ENCODE data around the gene CEP43. TPM values are rescaled to one million over a fixed set of nuclear protein-coding genes. Genes with fewer than 3 reads are reported as not detected.

Gene CEP43
- total and polyA plus RNA-seq, 2 experiments from 2014 or later, result 20.5 to 28.1 TPM

GRCh38 chr6:166958926-166959861 is 40.0 kb upstream of the CEP43 start:
- no peaks in the 10 kb centered on the region for H3K36me3 ChIP-seq (replicated peaks; ENCODE audit: insufficient read depth, low read depth)
- no peak for TF ChIP-seq EZH2 (IDR thresholded peaks at IDR 0.05; ENCODE audit: borderline replicate concordance)
- TF ChIP-seq CTCF (IDR thresholded peaks at IDR 0.05; ENCODE audit: poor library complexity), result no peak
- TF ChIP-seq EZH2phosphoT487 (IDR thresholded peaks at IDR 0.05; ENCODE audit: low read depth, severe bottlenecking, unreplicated experiment), result no peak
- H3K27me3 ChIP-seq, result no peaks in the 10 kb centered on the region
- no peaks in the 10 kb centered on the region for H3K9me3 ChIP-seq (ENCODE audit: low read depth)
- no peak for DNase-seq (ENCODE audit: low spot score)
- 80% methylated on average over 13 of the region's 13 CpGs for WGBS (ENCODE audit: low lambda C conversion rate, missing lambda C conversion rate)
- H3K4me2 ChIP-seq, result no peak overlapping the region
- no peak overlapping the region for H3K4me3 ChIP-seq
- H3K27ac ChIP-seq, result no peak overlapping the region
- H3K9me2 ChIP-seq (replicated peaks; ENCODE audit: insufficient read depth), result no peaks in the 10 kb centered on the region
- no peaks in the 10 kb centered on the region for H3K4me1 ChIP-seq (ENCODE audit: insufficient read depth)
- H3K79me2 ChIP-seq, result peaks cover 14% of the 10 kb centered on the region
- H2AFZ ChIP-seq, result no peak overlapping the region
- no peaks in the 10 kb centered on the region for H4K20me1 ChIP-seq (ENCODE audit: insufficient read depth, poor library complexity, severe bottlenecking)

- Histone ChIP-seq H2AFZ (no peak overlapping the region), H3K9me3 (ENCODE audit: low read depth) (no peaks in the 10 kb centered on the region), H3K27ac (no peak overlapping the region), H3K27me3 (no peaks in the 10 kb centered on the region), H3K4me3 (no peak overlapping the region), H3K4me1 (ENCODE audit: insufficient read depth) (no peaks in the 10 kb centered on the region), H4K20me1 (ENCODE audit: insufficient read depth, poor library complexity, severe bottlenecking) (no peaks in the 10 kb centered on the region), H3K4me2 (no peak overlapping the region), H3K9me2 (replicated peaks; ENCODE audit: insufficient read depth) (no peaks in the 10 kb centered on the region), H3K36me3 (replicated peaks; ENCODE audit: insufficient read depth, low read depth) (no peaks in the 10 kb centered on the region), H3K79me2 (peaks cover 7% of the 10 kb centered on the region)
- 95% methylated on average over 8 of the region's 9 CpGs for WGBS (ENCODE audit: low lambda C conversion rate, missing lambda C conversion rate)
- TF ChIP-seq EZH2 (IDR thresholded peaks at IDR 0.05; ENCODE audit: borderline replicate concordance), result no peak
- TF ChIP-seq CTCF (IDR thresholded peaks at IDR 0.05; ENCODE audit: poor library complexity), result no peak
- TF ChIP-seq EZH2phosphoT487 (IDR thresholded peaks at IDR 0.05; ENCODE audit: low read depth, severe bottlenecking, unreplicated experiment), result no peak
- DNase-seq (ENCODE audit: low spot score), result no peak
Observed at GRCh38 chr6:166959911-166960608, 39.1 kb upstream of the CEP43 start.

- DNase-seq (ENCODE audit: low spot score), result no peak
- Histone ChIP-seq H3K9me2 (replicated peaks; ENCODE audit: insufficient read depth) (no peaks in the 10 kb centered on the region), H3K9me3 (ENCODE audit: low read depth) (no peaks in the 10 kb centered on the region), H3K79me2 (peaks cover 4% of the 10 kb centered on the region), H2AFZ (no peak overlapping the region), H3K4me1 (ENCODE audit: insufficient read depth) (no peaks in the 10 kb centered on the region), H4K20me1 (ENCODE audit: insufficient read depth, poor library complexity, severe bottlenecking) (no peaks in the 10 kb centered on the region), H3K4me3 (no peak overlapping the region), H3K4me2 (no peak overlapping the region), H3K36me3 (replicated peaks; ENCODE audit: insufficient read depth, low read depth) (no peaks in the 10 kb centered on the region), H3K27me3 (no peaks in the 10 kb centered on the region), H3K27ac (no peak overlapping the region)
- WGBS (ENCODE audit: low lambda C conversion rate, missing lambda C conversion rate), result 98% methylated on average over 3 of the region's 3 CpGs
- no peak for TF ChIP-seq EZH2 (IDR thresholded peaks at IDR 0.05; ENCODE audit: borderline replicate concordance)
- TF ChIP-seq CTCF (IDR thresholded peaks at IDR 0.05; ENCODE audit: poor library complexity), result no peak
- TF ChIP-seq EZH2phosphoT487 (IDR thresholded peaks at IDR 0.05; ENCODE audit: low read depth, severe bottlenecking, unreplicated experiment), result no peak
Observed at GRCh38 chr6:166960609-166960978, 38.6 kb upstream of the CEP43 start.

Measured in hepatocyte (in vitro differentiated cells).